HG03066 (cell line): ENCODE data around the gene NR3C2.

ENCODE experiments used
- ATAC-seq: cut with Tn5 transposase; IDR thresholded peaks from one replicate; pipeline ENCODE4 v1.9.1; 2021; ENCODE audit warnings: low read depth; ENCODE audit not compliant: unreplicated experiment

Gene NR3C2

GRCh38 chr4:148441986-148442831, at the start of gene NR3C2:
Gene NR3C2, minus strand, starts transcription at chr4:148442414.
- ATAC-seq = peak; percentile 95

- ATAC-seq = no peak
Measured at GRCh38 chr4:148487181-148487580, 45.0 kb upstream of the NR3C2 start.

GRCh38 chr4:148481636-148482035, 39.4 kb upstream of the NR3C2 start:
- ATAC-seq = no peak

- ATAC-seq = no peak
Measured at GRCh38 chr4:148477276-148477675, 35.1 kb upstream of the NR3C2 start.

- ATAC-seq = no peak
Measured at GRCh38 chr4:148469938-148470337, 27.7 kb upstream of the NR3C2 start.

- no peak for ATAC-seq
Measured at GRCh38 chr4:148454835-148455234, 12.6 kb upstream of the NR3C2 start.

GRCh38 chr4:148453833-148454232, 11.6 kb upstream of the NR3C2 start:
- ATAC-seq = no peak

GRCh38 chr4:148452970-148453369, 10.8 kb upstream of the NR3C2 start:
- ATAC-seq = no peak

- no peak for ATAC-seq
Measured at GRCh38 chr4:148449921-148450320, 7.7 kb upstream of the NR3C2 start.

- ATAC-seq = no peak
Measured at GRCh38 chr4:148448141-148448540, 5.9 kb upstream of the NR3C2 start.

- no peak for ATAC-seq
Measured at GRCh38 chr4:148447681-148448080, 5.5 kb upstream of the NR3C2 start.

- no peak for ATAC-seq
Measured at GRCh38 chr4:148445860-148446330, 3.7 kb upstream of the NR3C2 start.

- no peak for ATAC-seq
Measured at GRCh38 chr4:148445071-148445859, 3.1 kb upstream of the NR3C2 start.

- ATAC-seq = no peak
Measured at GRCh38 chr4:148444296-148445070, 2.3 kb upstream of the NR3C2 start.

GRCh38 chr4:148443512-148444295, 1.5 kb upstream of the NR3C2 start:
- no peak for ATAC-seq

GRCh38 chr4:148442832-148443511, 758 bp upstream of the NR3C2 start:
- ATAC-seq = peak; percentile 16

- no peak for ATAC-seq
Measured at GRCh38 chr4:148441624-148441985, 609 bp downstream of the NR3C2 start.

- no peak for ATAC-seq
Measured at GRCh38 chr4:148438047-148438446, 4.2 kb downstream of the NR3C2 start.

- ATAC-seq = no peak
Measured at GRCh38 chr4:148437439-148437838, 4.8 kb downstream of the NR3C2 start.

GRCh38 chr4:148436512-148436911, 5.7 kb downstream of the NR3C2 start:
- no peak for ATAC-seq
